ENCODE results near the gene DNMBP.
A peak's percentile ranks its signal among the peaks of the same experiment; 100 is the strongest.
"Not testable (repeated sequence)": the region's sequence is repeated elsewhere in the genome, so short reads cannot be mapped to it uniquely, and the experiment has no call there.

The DNMBP gene

GRCh38 chr10:99981581-99982199 is 28.1 kb downstream of the DNMBP start:
- ATAC-seq (no peak), DNase-seq (no peak)
- H3K27me3 Mint-ChIP-seq: no peaks in the 10 kb centered on the region
- no peaks in the 10 kb centered on the region for H3K9me3 Mint-ChIP-seq
- H3K4me1 Mint-ChIP-seq: peaks cover 6% of the 10 kb centered on the region
- no peak overlapping the region for H3K4me3 Mint-ChIP-seq
- no peak overlapping the region for H3K27ac Mint-ChIP-seq

GRCh38 chr10:99979066-99979685 is 30.6 kb downstream of the DNMBP start:
- Mint-ChIP-seq H3K4me3 (no peak overlapping the region), H3K4me1 (peaks cover 6% of the 10 kb centered on the region), H3K27ac (no peak overlapping the region), H3K9me3 (no peaks in the 10 kb centered on the region), H3K27me3 (no peaks in the 10 kb centered on the region)
- DNase-seq (no peak), ATAC-seq (no peak)

GRCh38 chr10:99977916-99978315 is 31.8 kb downstream of the DNMBP start:
- H3K4me1 Mint-ChIP-seq: no peaks in the 10 kb centered on the region
- H3K4me3 Mint-ChIP-seq: no peak overlapping the region
- DNase-seq: no peak
- no peaks in the 10 kb centered on the region for H3K9me3 Mint-ChIP-seq
- no peaks in the 10 kb centered on the region for H3K27me3 Mint-ChIP-seq
- ATAC-seq: no peak
- H3K27ac Mint-ChIP-seq: no peak overlapping the region

- H3K27me3 Mint-ChIP-seq: no peaks in the 10 kb centered on the region
- H3K4me3 Mint-ChIP-seq: no peak overlapping the region
- H3K27ac Mint-ChIP-seq: no peak overlapping the region
- H3K9me3 Mint-ChIP-seq: no peaks in the 10 kb centered on the region
- DNase-seq (no peak), ATAC-seq (no peak)
- no peaks in the 10 kb centered on the region for H3K4me1 Mint-ChIP-seq
These were observed 32.7 kb downstream of the DNMBP start for GRCh38 chr10:99976886-99977665.

- no peak for DNase-seq
- no peaks in the 10 kb centered on the region for H3K27me3 Mint-ChIP-seq
- no peaks in the 10 kb centered on the region for H3K9me3 Mint-ChIP-seq
- no peak overlapping the region for H3K4me3 Mint-ChIP-seq
- no peaks in the 10 kb centered on the region for H3K4me1 Mint-ChIP-seq
- no peak for ATAC-seq
- no peak overlapping the region for H3K27ac Mint-ChIP-seq
These were observed 33.6 kb downstream of the DNMBP start for GRCh38 chr10:99975942-99976809.

- Mint-ChIP-seq H3K9me3 (no peaks in the 10 kb centered on the region), H3K4me3 (no peak overlapping the region), H3K4me1 (no peaks in the 10 kb centered on the region), H3K27me3 (no peaks in the 10 kb centered on the region), H3K27ac (no peak overlapping the region)
- DNase-seq (no peak), ATAC-seq (no peak)
These were observed 34.5 kb downstream of the DNMBP start for GRCh38 chr10:99975106-99975829.

GRCh38 chr10:99973190-99973589 is 36.6 kb downstream of the DNMBP start:
- no peak for ATAC-seq
- Mint-ChIP-seq H3K4me3 (no peak overlapping the region), H3K27ac (no peak overlapping the region), H3K27me3 (no peaks in the 10 kb centered on the region), H3K4me1 (no peaks in the 10 kb centered on the region), H3K9me3 (no peaks in the 10 kb centered on the region)
- no peak for DNase-seq

GRCh38 chr10:99967961-99968360 is 41.8 kb downstream of the DNMBP start:
- Mint-ChIP-seq H3K4me1 (no peaks in the 10 kb centered on the region), H3K9me3 (no peaks in the 10 kb centered on the region), H3K27me3 (no peaks in the 10 kb centered on the region), H3K27ac (no peak overlapping the region), H3K4me3 (no peak overlapping the region)
- no peak for ATAC-seq
- no peak for DNase-seq

- H3K4me1 Mint-ChIP-seq: no peaks in the 10 kb centered on the region
- H3K4me3 Mint-ChIP-seq: no peak overlapping the region
- ATAC-seq: no peak
- DNase-seq: no peak
- H3K27me3 Mint-ChIP-seq: no peaks in the 10 kb centered on the region
- H3K27ac Mint-ChIP-seq: peak overlapping the region in 1 of 2 donors; percentile 30
- no peaks in the 10 kb centered on the region for H3K9me3 Mint-ChIP-seq
These were observed 43.4 kb downstream of the DNMBP start for GRCh38 chr10:99966306-99966705.

GRCh38 chr10:99965700-99966099 is 44.0 kb downstream of the DNMBP start:
- Mint-ChIP-seq H3K4me1 (no peaks in the 10 kb centered on the region), H3K27ac (no peak overlapping the region), H3K4me3 (no peak overlapping the region), H3K27me3 (no peaks in the 10 kb centered on the region), H3K9me3 (no peaks in the 10 kb centered on the region)
- no peak for DNase-seq
- no peak for ATAC-seq

GRCh38 chr10:99964791-99965190 is 45.0 kb downstream of the DNMBP start:
- DNase-seq (no peak), ATAC-seq (no peak)
- H3K4me3 Mint-ChIP-seq: no peak overlapping the region
- H3K9me3 Mint-ChIP-seq: no peaks in the 10 kb centered on the region
- no peaks in the 10 kb centered on the region for H3K27me3 Mint-ChIP-seq
- no peaks in the 10 kb centered on the region for H3K4me1 Mint-ChIP-seq
- H3K27ac Mint-ChIP-seq: no peak overlapping the region

- DNase-seq, H3K9me3 Mint-ChIP-seq, H3K27ac Mint-ChIP-seq, H3K27me3 Mint-ChIP-seq, H3K4me3 Mint-ChIP-seq, ATAC-seq, H3K4me1 Mint-ChIP-seq: not testable (repeated sequence)
These were observed 46.1 kb downstream of the DNMBP start for GRCh38 chr10:99963467-99964165.

GRCh38 chr10:99958806-99959205 is 50.9 kb downstream of the DNMBP start:
- DNase-seq (no peak), ATAC-seq (no peak)
- H3K9me3 Mint-ChIP-seq: no peaks in the 10 kb centered on the region
- H3K4me1 Mint-ChIP-seq: no peaks in the 10 kb centered on the region
- H3K27me3 Mint-ChIP-seq: no peaks in the 10 kb centered on the region
- no peak overlapping the region for H3K4me3 Mint-ChIP-seq
- no peak overlapping the region for H3K27ac Mint-ChIP-seq

- Mint-ChIP-seq H3K27ac (no peak overlapping the region), H3K27me3 (no peaks in the 10 kb centered on the region), H3K4me1 (no peaks in the 10 kb centered on the region), H3K4me3 (no peak overlapping the region), H3K9me3 (no peaks in the 10 kb centered on the region)
- no peak for DNase-seq
- ATAC-seq: no peak
These were observed 51.4 kb downstream of the DNMBP start for GRCh38 chr10:99958302-99958701.
